ENCODE measurements around the gene USP43. TPM values are rescaled to one million over a fixed set of nuclear protein-coding genes. Genes with fewer than 3 reads are reported as not detected.
"Not testable (repeated sequence)": the region's sequence is repeated elsewhere in the genome, so short reads cannot be mapped to it uniquely, and the experiment has no call there.

The USP43 gene
- total RNA-seq, 1 donor from 2014 or later: not detected

DNA sequence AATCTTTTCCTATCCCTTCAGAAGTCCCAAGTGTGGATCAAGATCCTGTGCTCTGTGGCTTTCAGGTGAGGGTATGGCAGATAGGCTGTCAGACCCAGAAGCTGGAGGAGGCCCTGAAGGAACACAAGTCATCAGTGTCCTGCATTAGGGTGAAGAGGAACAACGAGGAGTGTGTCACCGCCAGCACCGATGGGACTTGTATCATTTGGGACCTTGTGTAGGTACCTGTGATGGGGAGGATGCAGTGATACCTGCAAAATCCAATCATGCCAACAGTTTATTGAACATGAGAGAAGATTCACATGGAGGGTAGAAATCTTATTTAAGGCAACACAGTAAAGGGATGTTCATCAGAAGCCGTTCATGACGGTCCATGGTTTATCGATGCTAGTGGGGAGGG, 10.0 kb upstream of the USP43 start:
- H2AFZ ChIP-seq (replicated peaks): no peak overlapping the region
- no peak overlapping the region for H3K27ac ChIP-seq
- Mint-ChIP-seq H3K9me3 (peaks cover 6% of the 10 kb centered on the region), H3K36me3 (no peaks in the 10 kb centered on the region), H3K27ac (no peak overlapping the region), H3K27me3 (ENCODE audit: insufficient read depth, low read depth) (peaks cover 7% of the 10 kb centered on the region), H3K4me1 (no peaks in the 10 kb centered on the region), H3K4me3 (no peak overlapping the region)
- DNase-seq (ENCODE audit: low spot score): no peak
- H3F3A ChIP-seq (ENCODE audit: low read depth): no peaks in the 10 kb centered on the region
- no peak overlapping the region for H3K4me2 ChIP-seq
- no peak overlapping the region for H3K4me3 ChIP-seq
- TF ChIP-seq EZH2 (IDR thresholded peaks at IDR 0.05) (no peak), EZH2phosphoT487 (IDR thresholded peaks at IDR 0.05) (no peak)
- TF ChIP-seq, protein P1, sequence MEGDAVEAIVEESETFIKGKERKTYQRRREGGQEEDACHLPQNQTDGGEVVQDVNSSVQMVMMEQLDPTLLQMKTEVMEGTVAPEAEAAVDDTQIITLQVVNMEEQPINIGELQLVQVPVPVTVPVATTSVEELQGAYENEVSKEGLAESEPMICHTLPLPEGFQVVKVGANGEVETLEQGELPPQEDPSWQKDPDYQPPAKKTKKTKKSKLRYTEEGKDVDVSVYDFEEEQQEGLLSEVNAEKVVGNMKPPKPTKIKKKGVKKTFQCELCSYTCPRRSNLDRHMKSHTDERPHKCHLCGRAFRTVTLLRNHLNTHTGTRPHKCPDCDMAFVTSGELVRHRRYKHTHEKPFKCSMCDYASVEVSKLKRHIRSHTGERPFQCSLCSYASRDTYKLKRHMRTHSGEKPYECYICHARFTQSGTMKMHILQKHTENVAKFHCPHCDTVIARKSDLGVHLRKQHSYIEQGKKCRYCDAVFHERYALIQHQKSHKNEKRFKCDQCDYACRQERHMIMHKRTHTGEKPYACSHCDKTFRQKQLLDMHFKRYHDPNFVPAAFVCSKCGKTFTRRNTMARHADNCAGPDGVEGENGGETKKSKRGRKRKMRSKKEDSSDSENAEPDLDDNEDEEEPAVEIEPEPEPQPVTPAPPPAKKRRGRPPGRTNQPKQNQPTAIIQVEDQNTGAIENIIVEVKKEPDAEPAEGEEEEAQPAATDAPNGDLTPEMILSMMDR (IDR thresholded peaks at IDR 0.05): no peak
- no peaks in the 10 kb centered on the region for H3K4me1 ChIP-seq
- no peaks in the 10 kb centered on the region for H4K20me1 ChIP-seq (ENCODE audit: low read depth)
- no peaks in the 10 kb centered on the region for H3K9me3 ChIP-seq (ENCODE audit: low read depth)
- H3K36me3 ChIP-seq: no peaks in the 10 kb centered on the region
- no peaks in the 10 kb centered on the region for H3K27me3 ChIP-seq
- no peak overlapping the region for H3K9ac ChIP-seq
- no peaks in the 10 kb centered on the region for H3K79me2 ChIP-seq (ENCODE audit: low read depth)

DNA sequence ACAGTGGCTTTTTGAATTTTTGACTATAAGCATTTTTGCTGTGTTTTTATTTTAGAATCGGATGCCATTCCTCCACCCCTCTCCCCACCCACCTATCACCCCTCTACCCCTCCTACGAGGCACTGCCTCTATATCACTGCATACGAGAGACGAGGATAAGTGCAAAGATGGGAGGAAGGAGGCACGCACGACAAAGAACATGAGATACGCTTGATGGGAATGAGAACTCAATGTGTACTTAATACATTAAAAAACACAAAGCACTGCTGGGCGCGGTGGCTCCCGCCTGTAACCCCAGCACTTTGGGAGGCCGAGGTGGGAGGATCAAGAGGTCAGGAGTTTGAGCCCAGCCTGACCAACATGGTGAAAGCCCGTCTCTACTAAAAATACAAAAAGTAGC, 8.8 kb upstream of the USP43 start:
- Histone ChIP-seq H2AFZ (replicated peaks) (no peak overlapping the region), H3F3A (ENCODE audit: low read depth) (no peaks in the 10 kb centered on the region), H4K20me1 (ENCODE audit: low read depth) (no peaks in the 10 kb centered on the region), H3K9me3 (ENCODE audit: low read depth) (no peaks in the 10 kb centered on the region), H3K4me2 (no peak overlapping the region), H3K4me1 (peaks cover 2% of the 10 kb centered on the region), H3K79me2 (ENCODE audit: low read depth) (no peaks in the 10 kb centered on the region), H3K9ac (no peak overlapping the region), H3K4me3 (no peak overlapping the region), H3K27me3 (no peaks in the 10 kb centered on the region), H3K36me3 (no peaks in the 10 kb centered on the region), H3K27ac (no peak overlapping the region)
- Mint-ChIP-seq H3K27me3 (ENCODE audit: insufficient read depth, low read depth) (peaks cover 5% of the 10 kb centered on the region), H3K27ac (no peak overlapping the region), H3K4me3 (no peak overlapping the region), H3K9me3 (peaks cover under 1% of the 10 kb centered on the region), H3K36me3 (no peaks in the 10 kb centered on the region), H3K4me1 (no peaks in the 10 kb centered on the region)
- no peak for DNase-seq (ENCODE audit: low spot score)
- TF ChIP-seq, protein P1 (IDR thresholded peaks at IDR 0.05): no peak
- TF ChIP-seq EZH2phosphoT487 (IDR thresholded peaks at IDR 0.05): no peak
- TF ChIP-seq EZH2 (IDR thresholded peaks at IDR 0.05): no peak

DNA sequence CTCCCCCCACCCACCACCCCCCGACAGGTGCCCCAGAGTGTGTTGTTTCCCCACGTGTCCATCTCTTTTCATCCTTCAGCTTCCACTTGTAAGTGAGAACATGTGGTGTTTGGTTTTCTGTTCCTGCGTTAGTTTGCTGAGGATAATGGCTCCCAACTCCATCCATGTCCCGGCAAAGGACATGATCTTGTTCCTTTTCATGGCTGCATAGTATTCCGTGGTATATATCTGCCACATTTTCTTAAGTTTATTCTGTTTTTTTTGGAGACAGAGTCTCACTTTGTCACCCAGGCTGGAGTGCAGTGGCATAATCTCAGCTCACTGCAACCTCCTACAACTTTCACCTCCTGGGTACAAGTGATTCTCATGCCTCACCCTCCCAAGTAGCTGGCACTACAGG, 4.9 kb upstream of the USP43 start:
- not testable (repeated sequence) for H3K4me3 Mint-ChIP-seq; H3K4me3 ChIP-seq; H3K4me2 ChIP-seq; H3F3A ChIP-seq (ENCODE audit: low read depth); H3K79me2 ChIP-seq (ENCODE audit: low read depth); H4K20me1 ChIP-seq (ENCODE audit: low read depth); H3K27ac ChIP-seq; H2AFZ ChIP-seq (replicated peaks); H3K36me3 Mint-ChIP-seq; DNase-seq (ENCODE audit: low spot score); H3K27ac Mint-ChIP-seq; H3K9ac ChIP-seq; H3K27me3 Mint-ChIP-seq (ENCODE audit: insufficient read depth, low read depth); H3K36me3 ChIP-seq; H3K4me1 ChIP-seq; H3K9me3 Mint-ChIP-seq; H3K4me1 Mint-ChIP-seq; H3K9me3 ChIP-seq (ENCODE audit: low read depth)
- peaks cover 23% of the 10 kb centered on the region for H3K27me3 ChIP-seq

GRCh38 chr17:9643611-9644010, 1.7 kb upstream of the USP43 start:
- Histone ChIP-seq H2AFZ (replicated peaks) (no peak overlapping the region), H3F3A (ENCODE audit: low read depth) (peaks cover 28% of the 10 kb centered on the region), H3K4me3 (no peak overlapping the region), H3K27ac (no peak overlapping the region), H3K27me3 (peaks cover 51% of the 10 kb centered on the region), H3K9me3 (ENCODE audit: low read depth) (no peaks in the 10 kb centered on the region), H3K79me2 (ENCODE audit: low read depth) (no peaks in the 10 kb centered on the region), H3K36me3 (no peaks in the 10 kb centered on the region), H4K20me1 (ENCODE audit: low read depth) (peaks cover 15% of the 10 kb centered on the region), H3K4me2 (no peak overlapping the region), H3K9ac (no peak overlapping the region), H3K4me1 (peaks cover 24% of the 10 kb centered on the region)
- Mint-ChIP-seq H3K27ac (no peak overlapping the region), H3K4me1 (peaks cover 24% of the 10 kb centered on the region), H3K36me3 (no peaks in the 10 kb centered on the region), H3K27me3 (ENCODE audit: insufficient read depth, low read depth) (peaks cover 26% of the 10 kb centered on the region), H3K4me3 (no peak overlapping the region), H3K9me3 (no peaks in the 10 kb centered on the region)
- no peak for DNase-seq (ENCODE audit: low spot score)
- TF ChIP-seq, protein P1 (IDR thresholded peaks at IDR 0.05): no peak
- no peak for TF ChIP-seq EZH2phosphoT487 (IDR thresholded peaks at IDR 0.05)
- TF ChIP-seq EZH2 (IDR thresholded peaks at IDR 0.05): no peak

Measured in neural progenitor cell (in vitro differentiated cells).